HG03066 (cell line): ENCODE data around the gene GIPR.
"Not testable (repeated sequence)": the region's sequence is repeated elsewhere in the genome, so short reads cannot be mapped to it uniquely, and the experiment has no call there.

ENCODE experiments used
- ATAC-seq: cut with Tn5 transposase; IDR thresholded peaks from one replicate; pipeline ENCODE4 v1.9.1; 2021; ENCODE audit warnings: low read depth; ENCODE audit not compliant: unreplicated experiment

Gene GIPR

GRCh38 chr19:45691516-45692186 is 23.6 kb downstream of the GIPR start, which contains the start of gene SNRPD2:
SNRPD2 (minus strand) TSS chr19:45691953; CDS start chr19:45691888, 65 bp downstream.
- ATAC-seq, result peak; percentile 49

GRCh38 chr19:45692187-45693105 is 24.4 kb downstream of the GIPR start, which contains the start of gene QPCTL:
QPCTL (plus strand) TSS chr19:45692666; CDS start chr19:45692704, 38 bp downstream.
- peak; percentile 75 for ATAC-seq

- no peak for ATAC-seq
Observed at GRCh38 chr19:45693106-45693788, 25.2 kb downstream of the GIPR start.

GRCh38 chr19:45701676-45702075 is 33.7 kb downstream of the GIPR start:
- ATAC-seq, result no peak

GRCh38 chr19:45705115-45705514 is 37.1 kb downstream of the GIPR start:
- no peak for ATAC-seq

GRCh38 chr19:45705710-45706415 is 37.8 kb downstream of the GIPR start:
- no peak for ATAC-seq

GRCh38 chr19:45710356-45711130 is 42.5 kb downstream of the GIPR start:
- ATAC-seq, result no peak

GRCh38 chr19:45711851-45712698 is 44.1 kb downstream of the GIPR start:
- no peak for ATAC-seq

GRCh38 chr19:45712699-45713067 is 44.7 kb downstream of the GIPR start:
- ATAC-seq, result no peak

- ATAC-seq, result no peak
Observed at GRCh38 chr19:45713141-45713540, 45.1 kb downstream of the GIPR start.

GRCh38 chr19:45715139-45715538 is 47.1 kb downstream of the GIPR start:
- no peak for ATAC-seq

GRCh38 chr19:45716359-45717130 is 48.5 kb downstream of the GIPR start:
- no peak for ATAC-seq

- ATAC-seq, result peak; percentile 93
Observed at GRCh38 chr19:45717131-45717982, 49.3 kb downstream of the GIPR start.

GRCh38 chr19:45717983-45718650 is 50.1 kb downstream of the GIPR start:
- no peak for ATAC-seq

GRCh38 chr19:45720065-45720464 is 52.0 kb downstream of the GIPR start:
- ATAC-seq, result not testable (repeated sequence)

- ATAC-seq, result not testable (repeated sequence)
Observed at GRCh38 chr19:45728683-45729082, 60.7 kb downstream of the GIPR start.
